ACHN (cell line): ENCODE data around the gene SIRT3.
A peak's percentile ranks its signal among the peaks of the same experiment; 100 is the strongest.
"Not testable (repeated sequence)": the region's sequence is repeated elsewhere in the genome, so short reads cannot be mapped to it uniquely, and the experiment has no call there.

ENCODE experiments used
- DNase-seq: peaks from one replicate; pipeline ENCODE4 v3.0.0-alpha.2; 2015
- in situ Hi-C: cut with HindIII; loops from 2 replicates; pipeline ENCODE4 v1.10.0; 2017; ENCODE audit warnings: low sequenced_read_pairs, low pct_ligation_motif_present, low pct_unique_long_range_greater_than_20kb

The SIRT3 gene

DNA sequence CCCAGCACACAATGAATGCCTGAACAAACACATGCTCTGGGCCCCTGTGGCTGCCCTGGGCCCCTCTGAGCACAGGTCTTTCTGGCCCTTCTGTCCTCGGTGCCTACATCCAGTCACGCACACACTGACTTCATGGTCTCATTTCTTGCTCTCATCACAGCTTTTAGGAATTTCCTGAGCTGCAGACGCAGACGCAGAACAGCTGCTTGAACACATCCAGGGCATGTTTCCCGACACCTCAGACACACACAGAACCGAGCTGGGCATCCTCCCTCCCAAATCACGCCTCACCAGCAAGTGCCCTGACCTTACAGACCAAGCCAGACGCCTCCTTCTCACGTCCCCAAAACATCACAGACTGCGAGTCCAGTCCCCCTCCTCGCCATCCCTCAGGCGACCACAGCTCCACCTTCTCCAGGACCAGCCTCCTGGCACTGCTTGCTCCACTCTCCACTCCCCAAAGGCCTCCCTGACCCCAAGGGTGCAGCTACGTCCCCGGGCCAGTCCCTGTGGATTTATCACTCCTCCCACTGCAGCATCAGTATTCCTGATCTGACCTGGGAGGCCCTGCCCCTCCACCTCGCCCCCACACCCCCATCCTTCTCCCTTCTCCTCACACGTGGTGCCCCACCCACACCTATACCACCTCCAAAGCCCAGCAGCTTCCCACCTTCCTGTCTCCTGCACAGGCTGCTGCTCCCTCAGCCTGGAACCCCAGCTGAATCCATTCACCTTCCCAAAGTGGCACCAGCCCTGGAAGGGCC, 12.9 kb downstream of the SIRT3 start:
- in situ Hi-C loops, result no loop called here
- no peak for DNase-seq

DNA sequence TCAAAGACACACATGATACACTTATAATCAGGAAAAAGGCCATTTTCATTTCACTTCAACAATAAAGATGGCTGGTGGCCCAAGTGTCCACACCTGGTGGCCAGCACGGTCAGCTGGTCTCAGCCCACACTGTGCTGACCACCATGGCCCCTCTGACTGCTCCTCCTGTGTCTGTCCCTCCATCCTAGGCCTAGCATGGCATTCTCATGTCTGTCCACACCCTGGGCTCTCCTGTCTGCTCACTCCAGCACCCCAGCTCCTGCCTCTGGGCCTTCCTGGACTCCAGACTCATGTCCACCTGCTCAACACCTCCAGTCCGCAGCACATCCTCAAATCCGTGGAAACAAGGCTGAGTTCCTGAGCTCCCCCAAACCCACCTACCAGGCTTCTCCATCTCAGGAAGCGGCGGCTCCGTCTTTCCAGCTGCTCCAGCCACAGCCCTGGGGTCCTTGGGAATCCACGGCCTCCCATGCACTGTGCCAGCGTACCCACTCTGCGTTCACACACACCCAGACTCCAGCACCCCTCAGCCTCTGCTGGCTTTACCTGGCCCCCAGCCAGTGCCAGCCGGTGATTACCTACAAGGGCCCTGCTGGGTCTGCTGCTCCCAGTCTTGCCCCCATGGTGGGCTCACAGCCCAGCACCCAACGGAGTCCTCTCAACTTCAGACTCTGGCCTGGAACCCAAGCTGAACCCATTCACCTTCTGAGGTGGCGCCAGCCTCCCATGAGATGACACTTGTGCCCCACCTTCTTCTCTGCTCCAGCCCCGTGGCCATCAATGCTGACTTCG, 13.9 kb downstream of the SIRT3 start:
- DNase-seq, result no peak
- in situ Hi-C loops, result no loop called here

DNA sequence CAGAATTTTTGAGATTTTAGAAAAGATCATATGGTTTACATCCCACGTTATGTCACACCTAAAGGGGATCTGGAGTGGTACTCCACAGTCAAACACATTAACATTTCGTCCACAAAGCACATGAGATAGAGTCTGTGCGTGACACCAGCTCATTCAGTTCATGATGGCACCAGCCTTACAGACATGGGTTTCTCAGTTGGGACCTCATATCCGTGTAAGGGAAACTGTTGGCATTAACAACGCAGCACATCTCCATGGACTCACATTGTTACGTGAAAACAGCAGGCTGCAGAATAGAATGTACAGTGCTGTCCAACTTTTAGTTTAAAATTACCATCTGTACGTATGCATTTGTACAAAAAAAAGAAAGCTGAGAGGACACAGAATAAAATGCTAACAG, 14.6 kb downstream of the SIRT3 start:
- in situ Hi-C loops, result no loop called here

DNA sequence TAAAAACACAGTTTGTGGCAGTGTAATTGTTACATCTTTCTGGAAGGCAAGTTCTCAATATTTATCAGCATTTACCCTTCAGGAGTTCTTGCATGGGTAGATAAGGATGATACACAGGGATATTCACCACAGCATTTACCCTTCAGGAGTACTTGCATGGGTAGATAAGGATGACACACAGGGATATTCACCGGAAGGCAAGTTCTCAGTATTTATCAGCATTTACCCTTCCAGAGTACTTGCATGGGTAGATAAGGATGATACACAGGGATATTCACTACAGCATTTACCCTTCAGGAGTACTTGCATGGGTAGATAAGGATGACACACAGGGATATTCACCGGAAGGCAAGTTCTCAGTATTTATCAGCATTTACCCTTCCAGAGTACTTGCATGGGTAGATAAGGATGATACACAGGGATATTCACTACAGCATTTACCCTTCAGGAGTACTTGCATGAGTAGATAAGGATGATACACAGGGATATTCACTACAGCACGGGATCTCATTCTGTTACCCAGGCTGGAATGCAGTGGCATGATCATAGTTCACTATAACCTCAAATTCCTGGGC, 15.4 kb downstream of the SIRT3 start:
- in situ Hi-C loops, DNase-seq: not testable (repeated sequence)

More for the DNA sequence above, 14.6 kb downstream of the SIRT3 start:
- no peak for DNase-seq

DNA sequence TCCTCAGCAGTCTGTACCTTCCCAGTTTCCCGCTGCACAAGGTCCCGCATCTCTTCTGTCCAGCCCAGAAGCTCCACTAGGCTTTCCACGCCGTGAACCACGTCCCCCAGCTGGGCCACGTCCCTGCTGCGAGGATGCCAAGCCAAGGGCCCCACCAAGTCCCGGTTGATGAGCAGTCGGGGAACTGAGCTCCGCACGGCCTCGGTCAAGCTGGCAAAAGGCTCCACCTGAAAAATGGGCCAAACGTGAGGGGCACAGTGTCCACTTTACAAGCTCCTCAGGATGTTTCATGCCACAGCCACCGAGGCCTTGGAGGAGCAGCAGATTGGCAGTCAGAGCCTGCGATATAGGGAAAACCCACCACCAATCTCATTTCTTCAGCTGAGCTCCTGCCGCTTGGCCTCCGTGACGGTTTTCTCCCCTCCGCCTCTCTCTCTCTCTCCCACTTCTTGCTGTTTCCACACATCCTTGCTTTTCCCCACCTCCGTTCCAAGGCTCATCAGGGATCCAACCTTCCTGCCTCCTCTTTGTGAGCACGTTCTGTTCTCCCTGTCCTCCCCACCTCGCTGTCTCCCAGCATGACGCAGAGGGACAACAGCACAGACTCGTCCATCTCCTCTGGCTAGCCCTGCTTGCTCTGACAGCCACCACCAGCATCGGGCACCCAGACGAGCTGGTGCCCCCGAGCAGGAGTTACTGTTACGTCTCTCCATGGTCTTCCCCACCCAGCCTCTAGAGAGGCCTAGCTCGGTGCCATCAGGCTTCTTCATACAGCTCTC, 17.1 kb downstream of the SIRT3 start:
- no peak for DNase-seq
- in situ Hi-C loops, result no loop called here

DNA sequence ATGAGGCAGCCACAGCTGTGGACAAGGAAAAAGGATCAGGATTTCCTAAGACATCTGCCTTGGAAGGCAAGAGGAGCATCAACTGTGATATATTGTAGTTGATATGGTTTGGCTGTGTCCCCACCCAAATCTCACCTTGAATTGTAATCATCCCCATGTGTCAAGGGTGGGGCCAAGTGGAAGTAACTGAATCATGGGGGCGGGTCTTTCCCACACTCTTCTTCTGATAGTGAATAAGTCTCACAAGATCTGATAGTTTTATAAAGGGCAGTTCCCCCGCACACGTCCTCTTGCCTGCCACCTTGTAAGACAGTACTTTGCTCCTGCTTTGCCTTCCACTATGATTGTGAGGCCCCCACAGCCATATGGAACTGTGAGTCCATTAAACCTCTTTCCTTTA, 18.4 kb downstream of the SIRT3 start:
- in situ Hi-C loops, result no loop called here
- no peak for DNase-seq

DNA sequence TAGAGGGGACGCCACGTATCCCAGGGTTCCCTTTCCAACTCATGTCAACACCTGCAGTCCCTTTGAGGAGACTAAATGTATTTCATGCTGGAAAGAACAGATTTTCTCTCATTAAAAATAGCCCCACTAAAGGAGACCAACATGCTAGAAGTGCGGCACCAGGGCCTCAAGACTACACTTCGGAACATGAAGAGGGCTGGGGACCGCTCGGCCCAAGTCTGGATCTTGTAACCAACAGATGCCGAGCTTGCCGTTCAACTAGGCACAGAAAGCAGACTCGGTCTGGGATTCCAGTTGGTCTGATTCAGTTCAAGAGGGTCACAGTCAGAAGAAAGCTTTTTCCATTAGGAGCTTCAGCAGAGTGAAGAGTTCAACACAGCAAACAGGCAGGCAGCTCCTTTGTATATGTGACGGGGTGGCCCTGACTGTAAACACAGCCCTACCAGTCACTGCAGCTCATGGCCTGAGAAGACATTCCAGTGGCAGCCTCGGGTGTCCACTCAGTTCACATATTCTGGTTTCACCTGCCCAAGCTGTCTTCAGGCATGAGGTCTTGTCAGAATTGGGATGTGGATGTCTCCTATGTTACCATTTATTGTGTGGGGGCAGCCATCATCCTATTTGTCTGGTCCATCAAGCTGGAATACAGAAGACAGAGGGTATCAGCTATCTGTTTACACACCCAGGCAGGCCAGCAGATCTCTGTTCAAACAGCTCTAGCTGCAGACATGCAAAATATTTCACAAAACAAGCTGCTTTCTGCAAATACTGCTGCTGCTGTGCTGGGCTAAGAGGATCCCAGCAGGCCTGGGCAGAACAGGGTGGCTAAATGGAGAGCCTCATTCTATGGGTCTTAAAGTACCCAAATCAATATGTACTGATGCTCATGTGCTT, 19.8 kb downstream of the SIRT3 start:
- in situ Hi-C loops, result no loop called here
- no peak for DNase-seq

DNA sequence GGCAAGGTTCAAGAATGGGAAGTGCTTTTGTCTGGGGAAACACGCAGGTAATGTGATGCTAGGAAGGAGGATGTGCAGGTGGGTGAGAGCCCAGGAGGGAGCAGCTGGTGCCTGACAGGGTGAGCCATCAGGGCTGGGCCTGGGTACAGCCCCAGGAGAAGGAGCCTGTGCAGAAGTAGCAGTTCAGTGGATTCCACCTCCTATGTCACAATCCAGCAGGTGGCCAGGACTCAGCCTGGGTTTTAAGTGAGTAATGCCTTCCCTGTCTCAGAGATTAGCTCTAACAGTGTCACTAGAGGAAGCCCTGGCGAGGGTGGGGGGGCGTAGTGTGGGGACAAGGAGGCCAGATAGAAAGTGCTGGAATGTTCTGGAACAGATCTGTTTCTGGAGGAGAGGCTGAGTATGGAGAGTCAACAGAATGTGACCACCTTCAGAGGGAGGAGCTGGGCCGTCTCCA, 20.5 kb downstream of the SIRT3 start:
- DNase-seq, result no peak
- in situ Hi-C loops, result no loop called here

DNA sequence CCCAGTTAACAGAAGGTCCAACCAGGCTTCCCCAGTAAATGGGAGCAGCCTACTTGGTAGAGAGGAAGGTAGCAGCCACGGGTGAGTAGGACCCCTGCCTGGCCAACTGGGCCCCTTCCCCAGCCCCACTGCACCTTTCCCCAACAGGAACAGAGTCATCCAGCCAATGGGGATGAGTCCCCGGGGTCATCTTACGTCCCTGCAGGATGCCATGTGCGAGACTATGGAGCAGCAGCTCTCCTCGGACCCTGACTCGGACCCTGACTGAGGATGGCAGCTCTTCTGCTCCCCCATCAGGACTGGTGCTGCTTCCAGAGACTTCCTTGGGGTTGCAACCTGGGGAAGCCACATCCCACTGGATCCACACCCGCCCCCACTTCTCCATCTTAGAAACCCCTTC, 22.1 kb downstream of the SIRT3 start:
- in situ Hi-C loops, result no loop called here
- no peak for DNase-seq

DNA sequence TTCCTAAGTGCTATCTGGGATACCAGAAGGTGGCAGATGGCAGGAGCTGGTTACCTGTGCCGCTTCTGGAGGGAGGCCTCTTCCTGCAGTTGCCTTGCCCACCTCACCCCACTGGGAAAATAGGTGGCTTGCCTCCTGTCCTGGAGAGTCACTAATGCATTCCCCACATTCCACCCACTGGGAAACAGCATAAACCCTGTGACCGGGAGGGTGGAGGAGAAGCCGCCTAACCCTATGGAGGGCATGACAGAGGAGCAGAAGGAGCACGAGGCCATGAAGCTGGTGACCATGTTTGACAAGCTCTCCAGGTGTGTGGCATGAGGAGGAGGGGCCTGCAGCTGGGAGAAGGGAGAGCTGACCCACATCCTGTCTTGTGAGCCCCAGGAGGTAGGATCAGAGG, 23.0 kb downstream of the SIRT3 start:
- in situ Hi-C loops, result no loop called here
- DNase-seq, result no peak

DNA sequence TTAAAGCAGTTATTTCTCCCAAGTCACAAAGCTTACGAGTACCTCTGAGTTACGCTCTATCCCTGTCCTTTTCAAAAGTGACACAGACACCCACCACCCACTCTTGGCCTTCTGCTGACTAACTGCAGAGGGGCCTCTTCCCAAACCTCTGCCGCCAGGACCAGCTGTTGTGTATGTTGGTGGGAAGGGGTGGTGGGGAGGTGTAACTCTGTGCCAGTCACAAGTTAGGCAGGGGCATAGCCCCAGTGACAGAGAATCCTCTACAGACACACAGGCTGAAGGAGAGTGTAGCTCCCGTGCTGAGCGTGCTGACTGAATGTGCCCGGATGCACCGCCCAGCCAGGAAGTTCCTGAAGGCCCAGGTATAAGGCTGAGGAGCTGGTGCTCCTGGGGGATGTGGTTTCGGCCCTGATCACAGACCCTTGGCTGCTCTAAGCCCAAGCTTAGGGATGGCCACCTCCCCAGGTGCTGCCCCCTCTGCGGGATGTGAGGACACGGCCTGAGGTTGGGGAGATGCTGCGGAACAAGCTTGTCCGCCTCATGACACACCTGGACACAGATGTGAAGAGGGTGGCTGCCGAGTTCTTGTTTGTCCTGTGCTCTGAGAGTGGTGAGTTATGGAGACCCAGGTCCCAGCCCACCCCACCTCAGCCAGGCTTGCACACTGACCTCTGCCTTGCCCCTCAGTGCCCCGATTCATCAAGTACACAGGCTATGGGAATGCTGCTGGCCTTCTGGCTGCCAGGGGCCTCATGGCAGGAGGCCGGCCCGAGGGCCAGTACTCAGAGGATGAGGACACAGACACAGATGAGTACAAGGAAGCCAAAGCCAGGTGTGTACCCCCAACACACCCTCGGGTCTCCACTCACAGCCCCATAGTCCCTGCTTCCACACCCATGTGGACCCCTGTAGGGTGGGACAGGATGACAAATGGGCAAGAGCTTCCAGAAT, 23.7 kb downstream of the SIRT3 start:
- in situ Hi-C loops, result no loop called here
- no peak for DNase-seq

DNA sequence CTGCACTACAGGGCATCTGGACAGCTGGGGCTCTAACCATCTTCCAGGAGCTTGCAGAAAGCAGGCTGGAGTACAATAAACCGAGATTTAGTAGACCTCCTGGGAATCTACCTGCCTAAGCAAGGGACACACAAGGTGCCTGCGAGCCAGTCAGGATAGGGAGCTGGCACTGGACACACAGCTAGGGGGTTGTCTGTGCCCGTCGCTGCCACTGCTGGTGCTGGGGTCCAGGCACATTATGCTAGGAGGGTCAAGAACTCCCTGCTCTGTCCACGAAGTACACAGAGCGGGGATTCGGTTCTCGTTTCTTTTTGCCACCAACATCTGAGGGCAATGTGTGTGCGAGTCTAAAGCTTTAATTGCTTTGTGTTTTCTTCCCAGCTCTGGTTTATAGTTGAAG, 24.4 kb downstream of the SIRT3 start:
- no peak for DNase-seq
- in situ Hi-C loops, result no loop called here

DNA sequence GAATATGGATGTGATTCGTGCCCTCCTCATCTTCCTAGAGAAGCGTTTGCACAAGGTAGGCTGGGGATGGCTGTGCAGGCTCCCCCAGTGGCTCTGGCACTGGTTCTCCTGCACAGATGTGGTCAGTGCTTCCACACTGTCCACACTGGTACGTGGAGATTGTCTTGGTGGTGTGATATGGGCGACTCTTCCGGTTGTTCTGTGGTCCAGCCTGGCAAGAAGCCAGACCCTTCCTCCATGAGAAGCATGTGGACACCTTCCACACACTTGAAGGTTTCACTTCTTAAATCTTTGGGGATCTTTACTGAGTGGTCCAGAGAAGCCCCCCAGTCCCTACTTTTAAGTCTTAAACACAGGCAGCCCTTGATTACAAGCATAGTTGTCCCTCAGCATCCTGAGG, 24.8 kb downstream of the SIRT3 start:
- in situ Hi-C loops, result no loop called here
- no peak for DNase-seq

DNA sequence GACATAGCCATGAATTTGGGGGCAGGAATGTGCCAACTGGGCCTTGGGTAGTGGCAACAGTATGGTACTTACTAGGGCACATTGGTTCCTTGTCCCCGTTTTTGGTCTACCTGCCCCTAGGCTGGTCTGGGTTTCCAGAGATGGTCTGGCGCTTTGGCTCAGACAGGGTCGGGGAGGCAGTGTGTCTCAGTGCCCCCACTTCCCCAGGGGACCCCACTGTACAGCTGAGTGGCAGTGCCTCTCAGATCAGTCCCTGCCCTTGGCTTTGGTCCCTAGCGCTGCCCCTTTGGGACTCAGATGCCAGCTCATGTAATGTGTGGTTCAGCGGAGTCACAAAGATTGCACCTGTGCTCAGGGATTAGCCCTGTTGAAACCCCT, 25.4 kb downstream of the SIRT3 start:
- DNase-seq, result no peak
- in situ Hi-C loops, result no loop called here

DNA sequence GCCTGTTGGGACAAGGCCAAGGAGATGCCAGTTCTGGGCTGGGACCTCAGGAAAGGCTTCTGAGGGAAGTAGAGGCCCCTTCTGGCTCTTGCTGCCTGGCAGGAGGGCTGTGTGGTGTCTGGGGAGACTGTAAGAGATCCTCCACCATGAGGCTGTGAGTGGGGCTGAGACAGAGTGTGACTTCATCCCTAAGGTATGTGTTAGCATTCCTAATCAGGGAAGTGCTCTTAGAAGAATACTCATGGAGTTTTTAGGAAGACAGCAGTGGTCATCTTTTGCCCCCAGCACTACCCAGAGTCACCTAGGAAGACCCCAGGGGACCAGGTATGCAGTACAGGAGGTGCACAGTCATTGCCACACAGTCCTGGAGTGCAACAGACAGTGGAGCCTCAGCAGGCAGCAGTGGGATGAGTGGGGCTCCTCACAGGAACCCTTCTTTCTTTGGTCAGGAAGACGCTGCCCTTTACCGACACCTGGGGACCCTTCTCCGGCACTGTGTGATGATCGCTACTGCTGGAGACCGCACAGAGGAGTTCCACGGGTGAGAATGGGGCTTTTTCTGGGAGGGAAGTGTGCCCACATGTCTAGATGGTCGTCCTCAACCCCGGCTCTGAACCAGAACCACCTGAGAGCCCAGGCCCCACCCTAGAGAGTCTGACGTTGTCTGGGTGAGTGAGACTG, 25.9 kb downstream of the SIRT3 start:
- in situ Hi-C loops, result no loop called here

DNA sequence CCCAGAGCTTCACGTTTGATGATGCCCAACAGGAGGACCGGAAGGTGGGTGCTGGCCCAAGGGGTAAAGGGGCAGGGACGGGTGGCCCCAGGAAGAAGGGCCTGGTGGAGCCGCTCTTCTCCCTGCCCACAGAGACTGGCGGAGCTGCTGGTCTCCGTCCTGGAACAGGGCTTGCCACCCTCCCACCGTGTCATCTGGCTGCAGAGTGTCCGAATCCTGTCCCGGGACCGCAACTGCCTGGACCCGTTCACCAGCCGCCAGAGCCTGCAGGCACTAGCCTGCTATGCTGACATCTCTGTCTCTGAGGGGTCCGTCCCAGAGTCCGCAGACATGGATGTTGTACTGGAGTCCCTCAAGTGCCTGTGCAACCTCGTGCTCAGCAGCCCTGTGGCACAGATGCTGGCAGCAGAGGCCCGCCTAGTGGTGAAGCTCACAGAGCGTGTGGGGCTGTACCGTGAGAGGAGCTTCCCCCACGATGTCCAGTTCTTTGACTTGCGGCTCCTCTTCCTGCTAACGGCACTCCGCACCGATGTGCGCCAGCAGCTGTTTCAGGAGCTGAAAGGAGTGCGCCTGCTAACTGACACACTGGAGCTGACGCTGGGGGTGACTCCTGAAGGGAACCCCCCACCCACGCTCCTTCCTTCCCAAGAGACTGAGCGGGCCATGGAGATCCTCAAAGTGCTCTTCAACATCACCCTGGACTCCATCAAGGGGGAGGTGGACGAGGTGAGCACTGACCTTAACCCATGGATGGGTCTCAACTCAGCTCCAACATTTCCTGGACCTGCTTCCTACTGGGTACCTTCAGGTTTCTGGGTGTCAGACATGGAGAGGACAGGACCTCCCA, 26.6 kb downstream of the SIRT3 start:
- peak; percentile 19 for DNase-seq
- in situ Hi-C loops, result no loop called here

More for the DNA sequence above, 25.9 kb downstream of the SIRT3 start:
- DNase-seq, result peak; percentile 72
